ENCODE results near the gene GPATCH4. TPM values are rescaled to one million over a fixed set of nuclear protein-coding genes. Genes with fewer than 3 reads are reported as not detected.
"Not testable (repeated sequence)": the region's sequence is repeated elsewhere in the genome, so short reads cannot be mapped to it uniquely, and the experiment has no call there.

The GPATCH4 gene
- total and polyA plus RNA-seq, 8 donors, result 16.1 to 35.1 (median 28.8) TPM

DNA sequence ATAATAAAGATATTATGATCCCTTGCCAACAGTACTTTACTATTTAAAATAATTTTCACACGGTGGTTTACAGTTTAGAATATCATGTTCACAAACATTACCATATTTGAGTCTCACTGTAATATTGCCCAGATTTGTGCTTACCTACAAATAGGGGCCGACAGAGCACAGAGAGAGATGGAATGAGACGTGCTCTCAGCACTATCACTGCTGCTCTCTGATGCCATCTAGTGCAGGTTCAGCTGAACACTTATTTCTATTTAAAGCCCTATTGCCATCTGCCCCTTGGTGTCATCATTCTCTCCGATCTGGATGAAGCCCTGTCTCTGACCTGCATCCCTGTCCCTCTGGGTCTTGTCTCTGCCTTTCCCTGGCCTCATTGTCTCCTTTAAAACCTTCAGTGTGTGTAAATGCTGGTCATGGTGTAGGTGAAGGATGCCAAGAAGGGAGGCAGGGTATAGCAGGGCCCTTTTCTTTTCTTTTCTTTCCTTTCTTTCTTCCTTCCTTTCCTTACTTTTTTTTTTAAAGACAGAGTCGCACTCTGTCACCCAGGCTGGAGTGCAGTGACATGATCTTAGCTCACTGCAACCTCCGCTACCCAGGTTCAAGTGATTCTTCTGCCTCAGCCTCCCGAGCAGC is 6.9 kb upstream of the GPATCH4 start:
- Histone ChIP-seq H3K4me1 (no peaks in the 10 kb centered on the region), H3K4me3 (no peak overlapping the region), H3K36me3 (no peaks in the 10 kb centered on the region), H3K27me3 (peaks cover 0 to 37% of the 10 kb centered on the region in 2 donors), H3K27ac (no peak overlapping the region), H3K9me3 (no peaks in the 10 kb centered on the region)
- DNase-seq (peak in 2 of 4 donors; percentile 35 to 65), ATAC-seq (peak; percentile 98)
- TF ChIP-seq, protein P1, sequence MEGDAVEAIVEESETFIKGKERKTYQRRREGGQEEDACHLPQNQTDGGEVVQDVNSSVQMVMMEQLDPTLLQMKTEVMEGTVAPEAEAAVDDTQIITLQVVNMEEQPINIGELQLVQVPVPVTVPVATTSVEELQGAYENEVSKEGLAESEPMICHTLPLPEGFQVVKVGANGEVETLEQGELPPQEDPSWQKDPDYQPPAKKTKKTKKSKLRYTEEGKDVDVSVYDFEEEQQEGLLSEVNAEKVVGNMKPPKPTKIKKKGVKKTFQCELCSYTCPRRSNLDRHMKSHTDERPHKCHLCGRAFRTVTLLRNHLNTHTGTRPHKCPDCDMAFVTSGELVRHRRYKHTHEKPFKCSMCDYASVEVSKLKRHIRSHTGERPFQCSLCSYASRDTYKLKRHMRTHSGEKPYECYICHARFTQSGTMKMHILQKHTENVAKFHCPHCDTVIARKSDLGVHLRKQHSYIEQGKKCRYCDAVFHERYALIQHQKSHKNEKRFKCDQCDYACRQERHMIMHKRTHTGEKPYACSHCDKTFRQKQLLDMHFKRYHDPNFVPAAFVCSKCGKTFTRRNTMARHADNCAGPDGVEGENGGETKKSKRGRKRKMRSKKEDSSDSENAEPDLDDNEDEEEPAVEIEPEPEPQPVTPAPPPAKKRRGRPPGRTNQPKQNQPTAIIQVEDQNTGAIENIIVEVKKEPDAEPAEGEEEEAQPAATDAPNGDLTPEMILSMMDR (IDR thresholded peaks at IDR 0.05), result peak; percentile 57 to 61
- intact Hi-C loops (cut with DNase I), result loop anchor here in 1 of 2 donors (5.0 to 10.0 kb wide), 2 partner anchors 153 to 226 kb away; no protein-coding TSS in a partner anchor

DNA sequence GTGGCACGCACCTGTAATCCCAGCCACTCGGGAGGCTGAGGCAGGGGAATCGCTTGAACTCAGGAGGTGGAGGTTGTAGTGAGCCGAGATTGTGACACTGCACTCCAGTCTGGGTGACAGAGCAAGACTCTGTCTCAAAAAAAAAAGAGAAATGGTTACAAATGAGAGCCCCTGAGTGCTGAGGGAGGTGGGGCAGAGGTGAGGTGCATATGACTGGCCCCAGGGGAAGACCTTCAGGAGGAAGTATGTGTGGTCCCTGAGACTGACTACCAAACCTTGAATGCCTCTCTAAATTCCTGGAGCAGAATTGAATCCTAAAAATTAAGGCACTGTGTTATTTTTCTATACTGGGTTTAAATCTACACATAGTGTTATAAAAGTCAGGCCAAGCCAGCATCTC is 6.1 kb upstream of the GPATCH4 start:
- H3K4me3 ChIP-seq, ATAC-seq, DNase-seq, H3K9me3 ChIP-seq, H3K4me1 ChIP-seq, H3K36me3 ChIP-seq, H3K27ac ChIP-seq: not testable (repeated sequence)
- peaks cover 0 to 31% of the 10 kb centered on the region in 2 donors for H3K27me3 ChIP-seq
- intact Hi-C loops (cut with DNase I), result loop anchor here in 1 of 2 donors (5.0 to 10.0 kb wide), 2 partner anchors 153 to 225 kb away; no protein-coding TSS in a partner anchor

DNA sequence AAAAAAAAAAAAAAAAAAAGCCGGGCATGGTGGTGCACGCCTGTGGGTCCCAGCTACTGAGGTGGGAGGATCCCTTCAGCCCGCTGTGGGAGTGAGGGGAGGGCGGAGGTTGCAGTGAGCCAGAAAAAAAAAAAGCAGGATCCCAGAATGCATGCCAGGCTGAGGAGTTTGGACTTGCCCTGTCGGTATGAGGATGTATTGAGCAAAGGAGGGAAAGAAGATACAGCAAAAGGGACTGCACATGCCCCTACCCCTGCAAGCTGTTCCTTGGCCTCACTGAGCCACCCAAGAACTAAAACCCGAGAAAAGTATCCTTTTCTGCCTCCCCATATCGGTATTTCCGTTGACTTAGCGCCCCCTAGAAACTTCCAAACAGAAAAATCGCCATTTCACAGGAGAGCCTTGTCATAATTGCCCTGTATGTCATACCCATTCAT is 1.3 kb upstream of the GPATCH4 start:
- ATAC-seq, result no peak
- no peak for DNase-seq
- Histone ChIP-seq H3K27ac (no peak overlapping the region), H3K36me3 (peaks cover 0 to 15% of the 10 kb centered on the region in 2 donors), H3K4me3 (no peak overlapping the region), H3K4me1 (peaks cover 10 to 27% of the 10 kb centered on the region in 2 donors), H3K27me3 (no peaks in the 10 kb centered on the region), H3K9me3 (no peaks in the 10 kb centered on the region)
- intact Hi-C loops (cut with DNase I), result loop anchor here in 1 of 2 donors (10.0 kb wide), 1 partner anchor 148 kb away; no protein-coding TSS in a partner anchor
- TF ChIP-seq, protein P1 (IDR thresholded peaks at IDR 0.05), result no peak

- H3K9me3 ChIP-seq, result no peaks in the 10 kb centered on the region
- H3K27me3 ChIP-seq, result no peaks in the 10 kb centered on the region
- H3K36me3 ChIP-seq, result peaks cover 0 to 22% of the 10 kb centered on the region in 2 donors
- ATAC-seq (no peak), DNase-seq (no peak)
- peak overlapping the region; percentile 64 to 77 for H3K4me3 ChIP-seq
- intact Hi-C loops (cut with DNase I), result loop anchor here in 1 of 2 donors (10.0 kb wide), 1 partner anchor 147 kb away; no protein-coding TSS in a partner anchor
- peaks cover 10 to 27% of the 10 kb centered on the region in 2 donors for H3K4me1 ChIP-seq
- TF ChIP-seq, protein P1 (IDR thresholded peaks at IDR 0.05), result no peak
- peak overlapping the region; percentile 72 to 80 for H3K27ac ChIP-seq
These were observed 613 bp upstream of the GPATCH4 start for GRCh38 chr1:156601892-156602291.

GRCh38 chr1:156600733-156601121 is 552 bp downstream of the GPATCH4 start:
- DNase-seq, result no peak
- Histone ChIP-seq H3K36me3 (peaks cover 0 to 33% of the 10 kb centered on the region in 2 donors), H3K4me3 (peak overlapping the region; percentile 64 to 77), H3K27me3 (no peaks in the 10 kb centered on the region), H3K27ac (peak overlapping the region; percentile 72 to 80), H3K9me3 (no peaks in the 10 kb centered on the region), H3K4me1 (peaks cover 10 to 27% of the 10 kb centered on the region in 2 donors)
- TF ChIP-seq, protein P1 (IDR thresholded peaks at IDR 0.05), result no peak
- ATAC-seq, result peak; percentile 9
- intact Hi-C loops (cut with DNase I), result loop anchor here in 1 of 2 donors (10.0 kb wide), 1 partner anchor 146 kb away; no protein-coding TSS in a partner anchor
